ENCODE data around the gene CHRNB1. TPM values are rescaled to one million over a fixed set of nuclear protein-coding genes. Genes with fewer than 3 reads are reported as not detected.

The CHRNB1 gene
- total RNA-seq, 2 experiments from 2014 or later: 13.2 to 13.4 TPM

- TF ChIP-seq, protein P1, sequence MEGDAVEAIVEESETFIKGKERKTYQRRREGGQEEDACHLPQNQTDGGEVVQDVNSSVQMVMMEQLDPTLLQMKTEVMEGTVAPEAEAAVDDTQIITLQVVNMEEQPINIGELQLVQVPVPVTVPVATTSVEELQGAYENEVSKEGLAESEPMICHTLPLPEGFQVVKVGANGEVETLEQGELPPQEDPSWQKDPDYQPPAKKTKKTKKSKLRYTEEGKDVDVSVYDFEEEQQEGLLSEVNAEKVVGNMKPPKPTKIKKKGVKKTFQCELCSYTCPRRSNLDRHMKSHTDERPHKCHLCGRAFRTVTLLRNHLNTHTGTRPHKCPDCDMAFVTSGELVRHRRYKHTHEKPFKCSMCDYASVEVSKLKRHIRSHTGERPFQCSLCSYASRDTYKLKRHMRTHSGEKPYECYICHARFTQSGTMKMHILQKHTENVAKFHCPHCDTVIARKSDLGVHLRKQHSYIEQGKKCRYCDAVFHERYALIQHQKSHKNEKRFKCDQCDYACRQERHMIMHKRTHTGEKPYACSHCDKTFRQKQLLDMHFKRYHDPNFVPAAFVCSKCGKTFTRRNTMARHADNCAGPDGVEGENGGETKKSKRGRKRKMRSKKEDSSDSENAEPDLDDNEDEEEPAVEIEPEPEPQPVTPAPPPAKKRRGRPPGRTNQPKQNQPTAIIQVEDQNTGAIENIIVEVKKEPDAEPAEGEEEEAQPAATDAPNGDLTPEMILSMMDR (conservative IDR thresholded peaks at IDR 0.05; ENCODE audit: low read length): no peak
- no peak for TF ChIP-seq EZH2phosphoT487 (IDR thresholded peaks at IDR 0.05; ENCODE audit: borderline replicate concordance, low read depth, low read length)
- Histone ChIP-seq H3K4me3 (ENCODE audit: low read depth, low read length, poor library complexity, severe bottlenecking) (no peak overlapping the region), H3K27ac (ENCODE audit: low read depth, low read length, poor library complexity, severe bottlenecking) (no peak overlapping the region), H2AFZ (ENCODE audit: low read length) (no peak overlapping the region), H3K79me2 (ENCODE audit: insufficient read depth, low read depth, low read length) (no peaks in the 10 kb centered on the region), H4K20me1 (ENCODE audit: insufficient read depth, low read length) (no peaks in the 10 kb centered on the region), H3K4me2 (ENCODE audit: low read length) (no peak overlapping the region), H3K36me3 (ENCODE audit: insufficient read depth, low read length) (peaks cover 95% of the 10 kb centered on the region), H3K9me3 (ENCODE audit: low read length) (no peaks in the 10 kb centered on the region), H3K9me2 (ENCODE audit: insufficient read depth, low read length) (no peaks in the 10 kb centered on the region), H3K4me1 (ENCODE audit: insufficient read depth, low read length, poor library complexity, severe bottlenecking) (no peaks in the 10 kb centered on the region)
- POLR2A ChIA-PET: no interaction called here
- CTCF ChIA-PET (ENCODE audit: unreplicated experiment): no interaction called here
- no TSS peak for BruUV-seq (replicated peaks)
- intact Hi-C loops (cut with micrococcal nuclease; ENCODE audit: unreplicated experiment): no loop called here
- DNase-seq (ENCODE audit: low spot score): no peak
Observed at GRCh38 chr17:7503521-7503920, 58.7 kb downstream of the CHRNB1 start.

Other genes with a start within 250 kb of the CHRNB1 start
Only the 30 nearest of the 40 such genes appear.
- gene CLDN7, start 182.6 kb upstream of the CHRNB1 start, total RNA-seq (2014; rRNA removed; shearing (Covaris generic)): 0.28 TPM in 1 of 2 replicates, not detected in the other
- 0.32 and 0.65 TPM in 2 replicates for gene CLDN7, start 182.6 kb upstream of the CHRNB1 start, total RNA-seq (2022)
- gene SLC2A4, start 163.3 kb upstream of the CHRNB1 start, total RNA-seq (2014; rRNA removed; shearing (Covaris generic)): 0.49 and 0.63 TPM in 2 replicates
- 0.30 and 0.61 TPM in 2 replicates for gene SLC2A4, start 163.3 kb upstream of the CHRNB1 start, total RNA-seq (2022)
- 9.8 and 12.8 TPM in 2 replicates for gene YBX2, start 150.4 kb upstream of the CHRNB1 start, total RNA-seq (2014; rRNA removed; shearing (Covaris generic))
- 6.7 and 11.8 TPM in 2 replicates for gene YBX2, start 150.4 kb upstream of the CHRNB1 start, total RNA-seq (2022)
- 491 and 519 TPM in 2 replicates for gene EIF5A, start 137.4 kb upstream of the CHRNB1 start, total RNA-seq (2014; rRNA removed; shearing (Covaris generic))
- 692 and 803 TPM in 2 replicates for gene EIF5A, start 137.4 kb upstream of the CHRNB1 start, total RNA-seq (2022)
- gene GPS2, start 129.7 kb upstream of the CHRNB1 start, total RNA-seq (2014; rRNA removed; shearing (Covaris generic)): 70.4 and 70.5 TPM in 2 replicates
- 75.0 and 80.8 TPM in 2 replicates for gene GPS2, start 129.7 kb upstream of the CHRNB1 start, total RNA-seq (2022)
- 30.2 and 34.7 TPM in 2 replicates for gene NEURL4, start 115.7 kb upstream of the CHRNB1 start, total RNA-seq (2014; rRNA removed; shearing (Covaris generic))
- 50.2 and 66.8 TPM in 2 replicates for gene NEURL4, start 115.7 kb upstream of the CHRNB1 start, total RNA-seq (2022)
- gene ACAP1, start 108.5 kb upstream of the CHRNB1 start, total RNA-seq (2014; rRNA removed; shearing (Covaris generic)): 113 and 117 TPM in 2 replicates
- 256 and 259 TPM in 2 replicates for gene ACAP1, start 108.5 kb upstream of the CHRNB1 start, total RNA-seq (2022)
- gene KCTD11, start 92.9 kb upstream of the CHRNB1 start, total RNA-seq (2014; rRNA removed; shearing (Covaris generic)): 4.1 and 6.0 TPM in 2 replicates
- gene KCTD11, start 92.9 kb upstream of the CHRNB1 start, total RNA-seq (2022): 7.6 and 8.6 TPM in 2 replicates
- gene TMEM95, start 89.9 kb upstream of the CHRNB1 start, total RNA-seq (2014; rRNA removed; shearing (Covaris generic)): not detected in 2 replicates
- 0.31 TPM in 1 of 2 replicates, not detected in the other for gene TMEM95, start 89.9 kb upstream of the CHRNB1 start, total RNA-seq (2022)
- 2.9 and 5.0 TPM in 2 replicates for gene TNK1, start 64.0 kb upstream of the CHRNB1 start, total RNA-seq (2014; rRNA removed; shearing (Covaris generic))
- gene TNK1, start 64.0 kb upstream of the CHRNB1 start, total RNA-seq (2022): 4.8 and 6.4 TPM in 2 replicates
- gene PLSCR3, start 50.5 kb upstream of the CHRNB1 start, total RNA-seq (2014; rRNA removed; shearing (Covaris generic)): 8.9 and 15.3 TPM in 2 replicates
- gene PLSCR3, start 50.5 kb upstream of the CHRNB1 start, total RNA-seq (2022): 23.1 and 27.6 TPM in 2 replicates
- 108 and 165 TPM in 2 replicates for gene TMEM256, start 41.0 kb upstream of the CHRNB1 start, total RNA-seq (2014; rRNA removed; shearing (Covaris generic))
- 96.6 and 107 TPM in 2 replicates for gene TMEM256, start 41.0 kb upstream of the CHRNB1 start, total RNA-seq (2022)
- gene NLGN2, start 37.2 kb upstream of the CHRNB1 start, total RNA-seq (2014; rRNA removed; shearing (Covaris generic)): 0.06 TPM in 1 of 2 replicates, not detected in the other
- 1.2 TPM in 1 of 2 replicates, not detected in the other for gene NLGN2, start 37.2 kb upstream of the CHRNB1 start, total RNA-seq (2022)
- gene SPEM1, start 24.7 kb upstream of the CHRNB1 start, total RNA-seq (2014; rRNA removed; shearing (Covaris generic)): not detected in 2 replicates
- gene SPEM1, start 24.7 kb upstream of the CHRNB1 start, total RNA-seq (2022): not detected in 2 replicates
- not detected in 2 replicates for gene SPEM2, start 19.4 kb upstream of the CHRNB1 start, total RNA-seq (2014; rRNA removed; shearing (Covaris generic))
- gene SPEM2, start 19.4 kb upstream of the CHRNB1 start, total RNA-seq (2022): not detected in 2 replicates
- not detected in 2 replicates for gene SPEM3, start 16.2 kb upstream of the CHRNB1 start, total RNA-seq (2014; rRNA removed; shearing (Covaris generic))
- gene SPEM3, start 16.2 kb upstream of the CHRNB1 start, total RNA-seq (2022): not detected in 2 replicates
- 13.4 and 15.6 TPM in 2 replicates for gene TMEM102, start 9.6 kb upstream of the CHRNB1 start, total RNA-seq (2014; rRNA removed; shearing (Covaris generic))
- 16.6 and 18.9 TPM in 2 replicates for gene TMEM102, start 9.6 kb upstream of the CHRNB1 start, total RNA-seq (2022)
- gene FGF11, start 5.5 kb upstream of the CHRNB1 start, total RNA-seq (2014; rRNA removed; shearing (Covaris generic)): 1.3 and 2.8 TPM in 2 replicates
- 9.9 and 11.0 TPM in 2 replicates for gene FGF11, start 5.5 kb upstream of the CHRNB1 start, total RNA-seq (2022)
- 3.4 and 3.5 TPM in 2 replicates for gene ZBTB4, start 34.6 kb downstream of the CHRNB1 start, total RNA-seq (2014; rRNA removed; shearing (Covaris generic))
- 3.9 and 4.6 TPM in 2 replicates for gene ZBTB4, start 34.6 kb downstream of the CHRNB1 start, total RNA-seq (2022)
- gene SLC35G6, start 36.4 kb downstream of the CHRNB1 start, total RNA-seq (2014; rRNA removed; shearing (Covaris generic)): not detected in 2 replicates
- gene SLC35G6, start 36.4 kb downstream of the CHRNB1 start, total RNA-seq (2022): not detected in 2 replicates
- 76.6 and 84.2 TPM in 2 replicates for gene POLR2A, start 39.3 kb downstream of the CHRNB1 start, total RNA-seq (2014; rRNA removed; shearing (Covaris generic))
- 218 and 264 TPM in 2 replicates for gene POLR2A, start 39.3 kb downstream of the CHRNB1 start, total RNA-seq (2022)
- not detected in 2 replicates for gene TNFSF12, start 104.0 kb downstream of the CHRNB1 start, total RNA-seq (2014; rRNA removed; shearing (Covaris generic))
- gene TNFSF12, start 104.0 kb downstream of the CHRNB1 start, total RNA-seq (2022): not detected in 2 replicates
- 0.49 and 0.98 TPM in 2 replicates for gene TNFSF13, start 113.7 kb downstream of the CHRNB1 start, total RNA-seq (2014; rRNA removed; shearing (Covaris generic))
- 4.8 and 6.0 TPM in 2 replicates for gene TNFSF13, start 113.7 kb downstream of the CHRNB1 start, total RNA-seq (2022)
- gene SENP3, start 116.9 kb downstream of the CHRNB1 start, total RNA-seq (2014; rRNA removed; shearing (Covaris generic)): 100 and 102 TPM in 2 replicates
- gene SENP3, start 116.9 kb downstream of the CHRNB1 start, total RNA-seq (2022): 62.4 and 77.6 TPM in 2 replicates
- 0.10 and 0.54 TPM in 2 replicates for gene CD68, start 134.6 kb downstream of the CHRNB1 start, total RNA-seq (2014; rRNA removed; shearing (Covaris generic))
- gene CD68, start 134.6 kb downstream of the CHRNB1 start, total RNA-seq (2022): 0.44 and 0.72 TPM in 2 replicates
- 30.4 and 34.5 TPM in 2 replicates for gene MPDU1, start 138.8 kb downstream of the CHRNB1 start, total RNA-seq (2014; rRNA removed; shearing (Covaris generic))
- 21.3 and 26.1 TPM in 2 replicates for gene MPDU1, start 138.8 kb downstream of the CHRNB1 start, total RNA-seq (2022)
- 0.23 and 1.6 TPM in 2 replicates for gene SOX15, start 145.0 kb downstream of the CHRNB1 start, total RNA-seq (2014; rRNA removed; shearing (Covaris generic))
- 0.57 and 0.84 TPM in 2 replicates for gene SOX15, start 145.0 kb downstream of the CHRNB1 start, total RNA-seq (2022)
- gene FXR2, start 169.8 kb downstream of the CHRNB1 start, total RNA-seq (2014; rRNA removed; shearing (Covaris generic)): 24.6 and 32.4 TPM in 2 replicates
- 32.1 and 41.4 TPM in 2 replicates for gene FXR2, start 169.8 kb downstream of the CHRNB1 start, total RNA-seq (2022)
- gene SAT2, start 182.8 kb downstream of the CHRNB1 start, total RNA-seq (2014; rRNA removed; shearing (Covaris generic)): 16.0 and 16.9 TPM in 2 replicates
- gene SAT2, start 182.8 kb downstream of the CHRNB1 start, total RNA-seq (2022): 37.3 and 41.1 TPM in 2 replicates
- gene SHBG, start 185.1 kb downstream of the CHRNB1 start, total RNA-seq (2014; rRNA removed; shearing (Covaris generic)): not detected in 2 replicates
- gene SHBG, start 185.1 kb downstream of the CHRNB1 start, total RNA-seq (2022): 0.50 and 0.53 TPM in 2 replicates

All from OCI-LY7 (cell line).